Type B pancreatic cell (in vitro differentiated cells): ENCODE results near the gene RFX4. TPM values are rescaled to one million over a fixed set of nuclear protein-coding genes. Genes with fewer than 3 reads are reported as not detected.

Source experiments
- DNase-seq: peaks from one replicate; pipeline ENCODE4 v3.0.0; 2021; ENCODE audit warnings: mixed read lengths; ENCODE audit not compliant: unreplicated experiment; ENCODE audit errors: extremely low spot score
- H3K27ac Mint-ChIP-seq: 2 replicates; pipeline ENCODE4 v1.8.0; 2021; ENCODE audit warnings: mild to moderate bottlenecking, mixed read lengths
- H3K27me3 Mint-ChIP-seq: 2 replicates; pipeline ENCODE4 v1.8.0; 2021; ENCODE audit warnings: mixed read lengths
- H3K36me3 Mint-ChIP-seq: 2 replicates; pipeline ENCODE4 v1.8.0; 2021; ENCODE audit warnings: mixed read lengths
- H3K4me1 Mint-ChIP-seq: one replicate; pipeline ENCODE4 v1.8.0; 2021; ENCODE audit warnings: mixed read lengths; ENCODE audit not compliant: unreplicated experiment
- H3K4me3 Mint-ChIP-seq: 2 replicates; pipeline ENCODE4 v1.8.0; 2021; ENCODE audit warnings: mild to moderate bottlenecking, mixed read lengths
- H3K9me3 Mint-ChIP-seq: 2 replicates; pipeline ENCODE4 v1.8.0; 2021; ENCODE audit warnings: mixed read lengths
- total RNA-seq: library from RNA; stranded (reverse); gene quantifications from 2 replicates; pipeline ENCODE4 v1.2.1, GENCODE V29; 2021; ENCODE audit warnings: low replicate concordance
- TF ChIP-seq, protein P1 (sequence below): fragments of 200-600 bp; sonication (generic); conservative IDR thresholded peaks from 2 replicates; pipeline ENCODE4 v1.5.0; 2021; ENCODE audit warnings: antibody characterized with exemption, mild to moderate bottlenecking

RFX4 gene
- total RNA-seq, 1 donor from 2014 or later = 25.4 TPM

DNA sequence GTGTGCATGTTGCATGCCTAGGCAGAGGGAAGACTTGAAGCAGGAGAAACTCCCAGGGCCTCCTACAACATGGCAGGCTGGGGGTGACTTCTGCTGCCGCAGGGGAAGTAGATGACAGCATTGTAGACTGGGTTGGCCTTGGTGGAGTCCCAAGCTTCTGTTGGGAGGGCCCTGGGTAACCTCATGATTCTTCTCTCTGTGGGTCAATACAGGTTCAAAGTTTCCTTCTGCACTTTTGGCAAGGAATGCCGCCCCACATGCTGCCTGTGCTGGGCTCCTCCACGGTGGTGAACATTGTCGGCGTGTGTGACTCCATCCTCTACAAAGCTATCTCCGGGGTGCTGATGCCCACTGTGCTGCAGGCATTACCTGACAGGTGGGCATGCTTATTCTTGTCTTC lies 113.3 kb downstream of the RFX4 start:
- H3K9me3 Mint-ChIP-seq = peaks cover 2% of the 10 kb centered on the region
- H3K4me1 Mint-ChIP-seq = no peaks in the 10 kb centered on the region
- no peak overlapping the region for H3K27ac Mint-ChIP-seq
- peaks cover 3% of the 10 kb centered on the region for H3K27me3 Mint-ChIP-seq
- TF ChIP-seq, protein P1, sequence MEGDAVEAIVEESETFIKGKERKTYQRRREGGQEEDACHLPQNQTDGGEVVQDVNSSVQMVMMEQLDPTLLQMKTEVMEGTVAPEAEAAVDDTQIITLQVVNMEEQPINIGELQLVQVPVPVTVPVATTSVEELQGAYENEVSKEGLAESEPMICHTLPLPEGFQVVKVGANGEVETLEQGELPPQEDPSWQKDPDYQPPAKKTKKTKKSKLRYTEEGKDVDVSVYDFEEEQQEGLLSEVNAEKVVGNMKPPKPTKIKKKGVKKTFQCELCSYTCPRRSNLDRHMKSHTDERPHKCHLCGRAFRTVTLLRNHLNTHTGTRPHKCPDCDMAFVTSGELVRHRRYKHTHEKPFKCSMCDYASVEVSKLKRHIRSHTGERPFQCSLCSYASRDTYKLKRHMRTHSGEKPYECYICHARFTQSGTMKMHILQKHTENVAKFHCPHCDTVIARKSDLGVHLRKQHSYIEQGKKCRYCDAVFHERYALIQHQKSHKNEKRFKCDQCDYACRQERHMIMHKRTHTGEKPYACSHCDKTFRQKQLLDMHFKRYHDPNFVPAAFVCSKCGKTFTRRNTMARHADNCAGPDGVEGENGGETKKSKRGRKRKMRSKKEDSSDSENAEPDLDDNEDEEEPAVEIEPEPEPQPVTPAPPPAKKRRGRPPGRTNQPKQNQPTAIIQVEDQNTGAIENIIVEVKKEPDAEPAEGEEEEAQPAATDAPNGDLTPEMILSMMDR = no peak
- no peaks in the 10 kb centered on the region for H3K36me3 Mint-ChIP-seq
- H3K4me3 Mint-ChIP-seq = no peak overlapping the region
- DNase-seq = no peak

DNA sequence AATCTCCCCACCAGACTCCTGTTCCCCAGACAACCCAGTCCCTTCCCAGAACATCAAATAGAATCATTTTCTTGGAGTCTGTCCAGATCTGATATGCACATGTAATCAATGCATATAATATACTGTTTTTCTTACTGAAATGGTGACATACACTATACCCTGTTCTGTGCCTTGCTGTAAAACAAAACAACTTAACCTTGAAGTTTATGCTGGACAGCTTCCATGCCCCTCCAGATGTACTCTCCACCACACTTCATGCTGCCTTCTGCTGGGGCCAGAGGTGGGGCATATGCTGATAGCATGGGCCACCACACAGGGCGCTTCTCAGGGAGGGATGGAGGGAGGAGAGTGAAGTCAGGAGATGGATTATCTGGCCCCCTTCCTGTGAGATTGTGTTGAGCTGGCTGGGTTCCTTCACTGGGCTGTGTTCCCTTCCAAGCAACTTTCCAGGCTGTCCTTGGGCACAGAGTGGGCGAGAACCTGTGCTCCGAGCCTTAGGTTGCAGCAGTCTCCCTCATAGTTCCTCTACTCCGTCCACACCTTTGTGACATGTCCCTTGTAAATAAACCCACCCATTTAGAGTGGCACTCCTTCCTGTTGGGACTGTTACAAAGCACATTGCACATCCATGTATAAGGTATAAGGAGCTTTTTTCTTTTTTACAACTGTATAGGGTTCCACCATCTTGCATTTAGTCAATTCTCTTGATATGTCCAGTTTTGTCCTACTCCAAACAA lies 114.0 kb downstream of the RFX4 start:
- TF ChIP-seq, protein P1 = no peak
- peaks cover 7% of the 10 kb centered on the region for H3K9me3 Mint-ChIP-seq
- no peak overlapping the region for H3K27ac Mint-ChIP-seq
- no peak for DNase-seq
- no peaks in the 10 kb centered on the region for H3K36me3 Mint-ChIP-seq
- peaks cover 3% of the 10 kb centered on the region for H3K27me3 Mint-ChIP-seq
- H3K4me1 Mint-ChIP-seq = no peaks in the 10 kb centered on the region
- no peak overlapping the region for H3K4me3 Mint-ChIP-seq

DNA sequence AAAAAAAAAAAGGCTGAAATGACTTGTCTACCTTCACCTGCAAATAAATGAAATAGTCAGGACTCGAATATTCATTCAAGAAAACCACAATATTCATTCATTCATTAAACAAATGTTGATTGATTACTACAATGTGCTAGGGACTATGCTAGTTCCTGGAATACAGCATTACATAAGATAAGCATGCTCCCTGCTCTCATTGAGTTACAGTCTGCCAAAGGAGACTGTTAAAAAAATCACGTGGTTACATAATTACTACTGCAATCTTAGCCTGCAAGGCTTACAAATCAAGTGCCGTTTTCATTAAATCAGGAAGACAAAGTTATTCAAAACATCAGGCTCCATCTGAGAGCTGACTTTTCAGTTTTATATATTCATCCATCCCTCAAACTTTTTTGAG lies 121.3 kb downstream of the RFX4 start:
- Mint-ChIP-seq H3K27ac (no peak overlapping the region), H3K36me3 (no peaks in the 10 kb centered on the region), H3K4me3 (no peak overlapping the region), H3K27me3 (no peaks in the 10 kb centered on the region), H3K4me1 (no peaks in the 10 kb centered on the region), H3K9me3 (peaks cover 7% of the 10 kb centered on the region)
- TF ChIP-seq, protein P1 = no peak
- no peak for DNase-seq

DNA sequence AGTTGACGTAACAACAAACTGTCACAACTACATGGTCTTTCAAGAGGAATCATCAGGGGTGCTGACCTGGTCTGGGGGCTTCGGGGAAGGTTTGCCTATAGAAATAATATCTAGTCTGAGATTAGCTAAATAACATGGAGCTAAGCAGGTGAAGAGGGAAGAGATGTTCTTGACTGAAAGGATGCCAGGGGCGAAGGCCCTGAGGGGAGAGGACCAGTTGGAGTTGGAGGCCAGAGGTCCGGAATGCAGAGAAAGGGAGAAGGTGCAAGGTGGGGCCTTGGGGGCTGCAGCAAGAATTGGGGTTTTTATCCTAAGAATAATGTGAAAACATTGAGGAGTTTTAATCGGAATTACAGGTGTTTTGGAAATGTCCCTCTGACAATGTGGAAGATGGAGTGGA lies 123.2 kb downstream of the RFX4 start:
- no peak overlapping the region for H3K27ac Mint-ChIP-seq
- H3K4me1 Mint-ChIP-seq = peaks cover 8% of the 10 kb centered on the region
- TF ChIP-seq, protein P1 = no peak
- DNase-seq = no peak
- H3K4me3 Mint-ChIP-seq = no peak overlapping the region
- peaks cover 6% of the 10 kb centered on the region for H3K9me3 Mint-ChIP-seq
- no peaks in the 10 kb centered on the region for H3K36me3 Mint-ChIP-seq
- H3K27me3 Mint-ChIP-seq = peaks cover 7% of the 10 kb centered on the region

- H3K4me3 Mint-ChIP-seq = no peak overlapping the region
- H3K36me3 Mint-ChIP-seq = no peaks in the 10 kb centered on the region
- TF ChIP-seq, protein P1 = peak; percentile 50
- peaks cover 12% of the 10 kb centered on the region for H3K27me3 Mint-ChIP-seq
- no peak overlapping the region for H3K27ac Mint-ChIP-seq
- no peak for DNase-seq
- peaks cover 8% of the 10 kb centered on the region for H3K4me1 Mint-ChIP-seq
- H3K9me3 Mint-ChIP-seq = no peaks in the 10 kb centered on the region
These were observed 126.3 kb downstream of the RFX4 start for GRCh38 chr12:106709068-106709511.
